ENCODE results near the gene CDK15. TPM values are rescaled to one million over a fixed set of nuclear protein-coding genes. Genes with fewer than 3 reads are reported as not detected.

The CDK15 gene
- total RNA-seq, 2 donors from 2014 or later, result 1.2 TPM; not detected in 1

GRCh38 chr2:201911372-201911771 lies 105.0 kb downstream of the CDK15 start:
- Histone ChIP-seq H3K4me3 (no peak overlapping the region), H3K27me3 (replicated peaks; ENCODE audit: insufficient read depth) (no peaks in the 10 kb centered on the region), H3K36me3 (no peaks in the 10 kb centered on the region), H3K27ac (no peak overlapping the region), H3K9me3 (no peaks in the 10 kb centered on the region), H3K4me1 (replicated peaks) (no peaks in the 10 kb centered on the region)
- DNase-seq (ENCODE audit: low spot score), result no peak
- intact Hi-C loops (cut with DNase I), result no loop called here
- TF ChIP-seq, protein P1, sequence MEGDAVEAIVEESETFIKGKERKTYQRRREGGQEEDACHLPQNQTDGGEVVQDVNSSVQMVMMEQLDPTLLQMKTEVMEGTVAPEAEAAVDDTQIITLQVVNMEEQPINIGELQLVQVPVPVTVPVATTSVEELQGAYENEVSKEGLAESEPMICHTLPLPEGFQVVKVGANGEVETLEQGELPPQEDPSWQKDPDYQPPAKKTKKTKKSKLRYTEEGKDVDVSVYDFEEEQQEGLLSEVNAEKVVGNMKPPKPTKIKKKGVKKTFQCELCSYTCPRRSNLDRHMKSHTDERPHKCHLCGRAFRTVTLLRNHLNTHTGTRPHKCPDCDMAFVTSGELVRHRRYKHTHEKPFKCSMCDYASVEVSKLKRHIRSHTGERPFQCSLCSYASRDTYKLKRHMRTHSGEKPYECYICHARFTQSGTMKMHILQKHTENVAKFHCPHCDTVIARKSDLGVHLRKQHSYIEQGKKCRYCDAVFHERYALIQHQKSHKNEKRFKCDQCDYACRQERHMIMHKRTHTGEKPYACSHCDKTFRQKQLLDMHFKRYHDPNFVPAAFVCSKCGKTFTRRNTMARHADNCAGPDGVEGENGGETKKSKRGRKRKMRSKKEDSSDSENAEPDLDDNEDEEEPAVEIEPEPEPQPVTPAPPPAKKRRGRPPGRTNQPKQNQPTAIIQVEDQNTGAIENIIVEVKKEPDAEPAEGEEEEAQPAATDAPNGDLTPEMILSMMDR (IDR thresholded peaks at IDR 0.05), result no peak
- no peak for TF ChIP-seq POLR2AphosphoS5 (IDR thresholded peaks at IDR 0.05)
- no peak for TF ChIP-seq POLR2A (IDR thresholded peaks at IDR 0.05)
- 79% methylated on average over 4 of the region's 4 CpGs for WGBS

GRCh38 chr2:201913201-201913600 lies 106.9 kb downstream of the CDK15 start:
- H3K4me3 ChIP-seq, result no peak overlapping the region
- no peaks in the 10 kb centered on the region for H3K4me1 ChIP-seq (replicated peaks)
- TF ChIP-seq POLR2A (IDR thresholded peaks at IDR 0.05) (no peak), POLR2AphosphoS5 (IDR thresholded peaks at IDR 0.05) (peak; percentile 18)
- TF ChIP-seq, protein P1 (IDR thresholded peaks at IDR 0.05), result no peak
- no peak for DNase-seq (ENCODE audit: low spot score)
- H3K9me3 ChIP-seq, result no peaks in the 10 kb centered on the region
- H3K27me3 ChIP-seq (replicated peaks; ENCODE audit: insufficient read depth), result no peaks in the 10 kb centered on the region
- H3K27ac ChIP-seq, result no peak overlapping the region
- no peaks in the 10 kb centered on the region for H3K36me3 ChIP-seq
- WGBS, result 32% methylated on average over 4 of the region's 4 CpGs
- intact Hi-C loops (cut with DNase I), result no loop called here

DNA sequence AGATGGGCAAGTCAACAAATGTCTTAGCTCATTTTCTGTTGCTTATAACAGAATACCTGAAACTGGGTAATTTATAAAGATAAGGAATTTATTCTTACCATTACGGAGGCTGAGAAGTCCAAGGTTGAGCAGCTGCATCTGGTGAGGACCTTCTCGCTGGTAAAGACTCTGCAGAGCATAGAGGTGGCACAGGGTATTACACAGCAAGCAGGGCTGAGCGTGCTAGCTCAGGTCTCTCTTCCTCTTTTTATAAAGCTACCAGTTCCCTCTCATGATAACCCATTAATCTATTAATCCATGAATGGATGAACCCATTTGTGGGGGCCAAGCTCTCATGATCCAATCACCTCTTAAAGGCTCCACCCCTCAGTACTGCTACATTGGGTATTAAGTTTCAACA lies 109.1 kb downstream of the CDK15 start:
- Histone ChIP-seq H3K27ac (no peak overlapping the region), H3K36me3 (no peaks in the 10 kb centered on the region), H3K9me3 (no peaks in the 10 kb centered on the region), H3K4me1 (replicated peaks) (no peaks in the 10 kb centered on the region), H3K4me3 (no peak overlapping the region), H3K27me3 (replicated peaks; ENCODE audit: insufficient read depth) (no peaks in the 10 kb centered on the region)
- TF ChIP-seq POLR2A (IDR thresholded peaks at IDR 0.05) (no peak), POLR2AphosphoS5 (IDR thresholded peaks at IDR 0.05) (no peak)
- TF ChIP-seq, protein P1 (IDR thresholded peaks at IDR 0.05), result no peak
- WGBS, result 94% methylated on average over 3 of the region's 3 CpGs
- DNase-seq (ENCODE audit: low spot score), result no peak
- intact Hi-C loops (cut with DNase I), result no loop called here

DNA sequence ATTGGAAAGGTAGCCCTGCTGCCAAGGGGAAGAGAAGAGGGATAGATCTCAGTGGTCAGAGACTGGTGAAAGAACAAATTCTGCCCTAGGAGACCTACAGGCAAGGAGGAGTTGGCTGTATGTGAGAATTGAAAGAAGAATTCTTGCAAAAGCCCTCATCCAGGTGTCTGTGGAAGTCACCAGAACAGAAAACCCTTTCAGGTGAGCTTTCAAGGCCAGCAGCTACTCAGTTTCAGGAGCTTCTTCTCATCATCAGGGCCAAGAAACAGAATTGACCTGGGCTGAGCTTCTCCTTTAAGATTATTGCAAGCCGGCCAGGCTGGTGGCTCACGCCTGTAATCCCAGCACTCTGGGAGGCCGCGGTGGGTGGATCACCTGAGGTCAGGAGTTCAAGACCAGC lies 110.2 kb downstream of the CDK15 start:
- Histone ChIP-seq H3K27me3 (replicated peaks; ENCODE audit: insufficient read depth) (no peaks in the 10 kb centered on the region), H3K4me1 (replicated peaks) (no peaks in the 10 kb centered on the region), H3K27ac (no peak overlapping the region), H3K4me3 (no peak overlapping the region), H3K36me3 (no peaks in the 10 kb centered on the region), H3K9me3 (no peaks in the 10 kb centered on the region)
- TF ChIP-seq, protein P1 (IDR thresholded peaks at IDR 0.05), result no peak
- no peak for TF ChIP-seq POLR2AphosphoS5 (IDR thresholded peaks at IDR 0.05)
- no peak for TF ChIP-seq POLR2A (IDR thresholded peaks at IDR 0.05)
- intact Hi-C loops (cut with DNase I), result no loop called here
- DNase-seq (ENCODE audit: low spot score), result no peak
- 92% methylated on average over 4 of the region's 4 CpGs for WGBS

DNA sequence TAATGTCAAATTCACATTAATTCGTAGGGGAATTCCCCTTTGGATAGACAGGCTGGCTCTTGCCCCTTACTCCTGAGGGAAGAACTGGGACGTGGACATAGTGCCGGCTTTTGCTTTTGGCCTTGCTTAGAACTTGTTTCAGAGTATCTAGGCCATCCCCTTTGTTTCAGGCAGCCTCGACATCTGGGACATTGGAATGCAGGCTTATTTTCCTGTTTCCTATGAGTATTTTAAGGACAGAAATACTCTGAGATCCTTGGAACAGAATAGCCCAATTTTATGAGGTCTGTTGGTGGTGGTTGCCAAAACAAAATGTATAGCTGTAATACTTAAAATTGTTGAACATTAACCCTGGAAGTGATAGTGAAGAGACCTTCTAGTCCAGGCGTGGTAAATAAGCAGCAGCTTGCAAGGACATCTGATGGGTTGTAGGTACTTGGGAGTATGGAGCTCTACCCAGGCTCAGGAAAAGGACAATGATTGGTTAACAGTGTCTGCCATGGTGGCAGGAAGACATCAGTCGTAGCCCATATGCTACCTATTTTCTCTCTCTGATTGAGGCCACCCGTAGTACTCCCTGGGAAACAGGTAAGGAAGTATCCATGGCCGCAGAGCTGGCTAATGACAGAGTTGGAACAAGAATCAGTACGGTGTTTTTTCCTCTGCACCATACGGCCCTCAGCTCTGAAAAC lies 112.4 kb downstream of the CDK15 start:
- no peak overlapping the region for H3K4me3 ChIP-seq
- H3K27me3 ChIP-seq (replicated peaks; ENCODE audit: insufficient read depth), result no peaks in the 10 kb centered on the region
- H3K27ac ChIP-seq, result no peak overlapping the region
- intact Hi-C loops (cut with DNase I), result no loop called here
- TF ChIP-seq, protein P1 (IDR thresholded peaks at IDR 0.05), result no peak
- no peak for TF ChIP-seq POLR2A (IDR thresholded peaks at IDR 0.05)
- TF ChIP-seq POLR2AphosphoS5 (IDR thresholded peaks at IDR 0.05), result no peak
- no peaks in the 10 kb centered on the region for H3K4me1 ChIP-seq (replicated peaks)
- no peaks in the 10 kb centered on the region for H3K36me3 ChIP-seq
- DNase-seq (ENCODE audit: low spot score), result no peak
- no peaks in the 10 kb centered on the region for H3K9me3 ChIP-seq
- 65% methylated on average over 10 of the region's 10 CpGs for WGBS

Measured in prostate gland (tissue), 2 donors.